HEK293 (cell line): ENCODE results near the gene NEK9.
A peak's percentile ranks its signal among the peaks of the same experiment; 100 is the strongest.

ENCODE experiments used
- REPIN1 ChIP-seq: fragments of 450-650 bp; formaldehyde crosslinking; IDR thresholded peaks from 2 replicates; pipeline ENCODE4 v1.5.1; 2017; ENCODE audit warnings: missing biosample characterization, missing genetic modification characterization, low read depth
- ZNF174 ChIP-seq: fragments of 450-650 bp; formaldehyde crosslinking; IDR thresholded peaks from 2 replicates; pipeline ENCODE4 v1.5.0; 2017; ENCODE audit warnings: missing biosample characterization, mild to moderate bottlenecking, missing genetic modification characterization
- TF ChIP-seq, protein P1 (sequence below): fragments of 450-650 bp; formaldehyde crosslinking; IDR thresholded peaks from 2 replicates; pipeline ENCODE4 v1.5.1; 2016; ENCODE audit warnings: missing biosample characterization, missing genetic modification characterization

DNA sequence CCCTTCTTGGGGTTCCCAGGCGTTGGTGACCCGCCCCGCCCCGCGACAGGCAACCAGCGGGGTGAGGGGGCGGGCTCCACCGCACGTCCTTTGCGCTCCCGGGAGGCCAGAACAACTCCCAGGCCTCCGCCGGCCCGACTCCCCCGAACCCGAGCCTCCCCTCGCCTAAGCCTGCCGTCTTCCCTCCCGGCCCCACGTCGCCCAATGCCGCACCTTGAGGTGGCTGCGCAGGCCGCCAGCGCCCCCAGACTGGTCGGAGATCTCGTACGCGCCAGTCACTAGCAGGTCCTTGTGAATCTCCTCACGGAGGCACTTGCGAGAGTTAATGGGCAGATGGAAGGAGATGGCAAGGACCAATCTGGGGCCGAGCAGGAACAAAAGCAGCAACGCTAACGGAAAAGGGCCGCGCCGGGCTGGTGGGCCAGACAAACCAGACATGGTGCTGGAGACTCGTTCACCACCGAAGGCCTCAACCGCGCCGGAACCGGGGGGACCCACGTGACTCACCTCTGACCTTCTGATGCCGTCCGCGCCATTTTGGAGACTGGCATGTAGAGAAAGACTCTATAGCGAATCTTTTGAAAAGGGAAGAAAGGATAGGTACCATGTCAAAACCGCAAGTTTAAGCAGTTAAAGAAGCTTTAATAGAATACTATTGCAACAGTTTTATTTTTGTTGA is 49.4 kb upstream of the NEK9 start, which contains the start of gene TMED10:
- TF ChIP-seq, protein P1, sequence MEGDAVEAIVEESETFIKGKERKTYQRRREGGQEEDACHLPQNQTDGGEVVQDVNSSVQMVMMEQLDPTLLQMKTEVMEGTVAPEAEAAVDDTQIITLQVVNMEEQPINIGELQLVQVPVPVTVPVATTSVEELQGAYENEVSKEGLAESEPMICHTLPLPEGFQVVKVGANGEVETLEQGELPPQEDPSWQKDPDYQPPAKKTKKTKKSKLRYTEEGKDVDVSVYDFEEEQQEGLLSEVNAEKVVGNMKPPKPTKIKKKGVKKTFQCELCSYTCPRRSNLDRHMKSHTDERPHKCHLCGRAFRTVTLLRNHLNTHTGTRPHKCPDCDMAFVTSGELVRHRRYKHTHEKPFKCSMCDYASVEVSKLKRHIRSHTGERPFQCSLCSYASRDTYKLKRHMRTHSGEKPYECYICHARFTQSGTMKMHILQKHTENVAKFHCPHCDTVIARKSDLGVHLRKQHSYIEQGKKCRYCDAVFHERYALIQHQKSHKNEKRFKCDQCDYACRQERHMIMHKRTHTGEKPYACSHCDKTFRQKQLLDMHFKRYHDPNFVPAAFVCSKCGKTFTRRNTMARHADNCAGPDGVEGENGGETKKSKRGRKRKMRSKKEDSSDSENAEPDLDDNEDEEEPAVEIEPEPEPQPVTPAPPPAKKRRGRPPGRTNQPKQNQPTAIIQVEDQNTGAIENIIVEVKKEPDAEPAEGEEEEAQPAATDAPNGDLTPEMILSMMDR, result peak; percentile 85
- TF ChIP-seq ZNF174 (tag by site-specific recombination), result no peak
- TF ChIP-seq REPIN1 (tag by site-specific recombination), result no peak
